ENCODE data around the gene HMGA1.

DNA sequence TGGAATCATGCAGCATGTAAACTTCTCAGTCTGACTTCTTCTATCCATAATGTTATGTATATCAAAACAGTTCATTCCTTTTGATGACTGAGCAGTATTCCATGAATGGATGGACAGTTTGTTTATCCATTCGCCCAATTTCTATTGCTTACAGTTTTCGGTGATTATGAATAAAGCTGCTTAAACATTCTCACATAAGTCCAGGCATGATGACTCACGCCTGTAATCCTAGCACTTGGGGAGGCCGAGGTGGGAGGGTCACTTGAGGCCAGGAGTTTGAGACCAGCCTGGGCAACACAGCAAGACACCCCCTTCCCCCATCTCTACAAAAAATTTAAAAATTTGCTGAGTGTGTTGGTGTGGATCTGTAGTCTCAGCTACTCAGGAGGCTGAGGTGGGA is 22.9 kb upstream of the HMGA1 start:
- TF ChIP-seq EP300 (IDR thresholded peaks at IDR 0.05; ENCODE audit: low read depth), result no peak
- no peak for TF ChIP-seq POLR2A (IDR thresholded peaks at IDR 0.05)
- no peak for TF ChIP-seq CTCF (IDR thresholded peaks at IDR 0.05)
- TF ChIP-seq POLR2AphosphoS5 (IDR thresholded peaks at IDR 0.05), result no peak
